GM19467 (cell line): ENCODE data around the gene MVD.

ENCODE experiments used
- ATAC-seq: cut with Tn5 transposase; IDR thresholded peaks from one replicate; pipeline ENCODE4 v1.9.1; 2021; ENCODE audit warnings: mild to moderate bottlenecking, moderate library complexity; ENCODE audit not compliant: unreplicated experiment

Gene MVD

GRCh38 chr16:88697116-88697830 lies 34.4 kb upstream of the MVD start:
- ATAC-seq, result no peak

GRCh38 chr16:88696441-88696840 lies 33.5 kb upstream of the MVD start:
- no peak for ATAC-seq

- no peak for ATAC-seq
Observed at GRCh38 chr16:88695753-88696152, 32.9 kb upstream of the MVD start.

GRCh38 chr16:88695218-88695617 lies 32.3 kb upstream of the MVD start:
- ATAC-seq, result no peak

- ATAC-seq, result no peak
Observed at GRCh38 chr16:88694221-88695087, 31.6 kb upstream of the MVD start.

- no peak for ATAC-seq
Observed at GRCh38 chr16:88693420-88694177, 30.7 kb upstream of the MVD start.

GRCh38 chr16:88692861-88693260 lies 30.0 kb upstream of the MVD start:
- no peak for ATAC-seq

- no peak for ATAC-seq
Observed at GRCh38 chr16:88691924-88692560, 29.2 kb upstream of the MVD start.

GRCh38 chr16:88691129-88691813 lies 28.4 kb upstream of the MVD start:
- ATAC-seq, result no peak

- ATAC-seq, result no peak
Observed at GRCh38 chr16:88690341-88691128, 27.6 kb upstream of the MVD start.

GRCh38 chr16:88688013-88688778 lies 25.3 kb upstream of the MVD start:
- no peak for ATAC-seq

- ATAC-seq, result no peak
Observed at GRCh38 chr16:88687676-88688012, 24.8 kb upstream of the MVD start.

GRCh38 chr16:88687254-88687576 lies 24.3 kb upstream of the MVD start:
- ATAC-seq, result no peak

GRCh38 chr16:88686439-88687253 lies 23.8 kb upstream of the MVD start, which contains the start of gene SNAI3:
Gene SNAI3, minus strand, starts transcription at chr16:88686507. Its CDS starts 101 bp downstream, at chr16:88686406.
- peak; percentile 60 for ATAC-seq

- ATAC-seq, result peak; percentile 2
Observed at GRCh38 chr16:88686062-88686438, 23.2 kb upstream of the MVD start.

- no peak for ATAC-seq
Observed at GRCh38 chr16:88685156-88686061, 22.5 kb upstream of the MVD start.

- ATAC-seq, result no peak
Observed at GRCh38 chr16:88684569-88685155, 21.8 kb upstream of the MVD start.
